ENCODE data around the gene TMEM242. TPM values are rescaled to one million over a fixed set of nuclear protein-coding genes. Genes with fewer than 3 reads are reported as not detected.

The TMEM242 gene
- total and polyA plus RNA-seq, 2 of the 13 experiments (the other 11 are each of a cell fraction or from before 2014, with no cell fraction given), result 5.6 to 11.1 TPM

DNA sequence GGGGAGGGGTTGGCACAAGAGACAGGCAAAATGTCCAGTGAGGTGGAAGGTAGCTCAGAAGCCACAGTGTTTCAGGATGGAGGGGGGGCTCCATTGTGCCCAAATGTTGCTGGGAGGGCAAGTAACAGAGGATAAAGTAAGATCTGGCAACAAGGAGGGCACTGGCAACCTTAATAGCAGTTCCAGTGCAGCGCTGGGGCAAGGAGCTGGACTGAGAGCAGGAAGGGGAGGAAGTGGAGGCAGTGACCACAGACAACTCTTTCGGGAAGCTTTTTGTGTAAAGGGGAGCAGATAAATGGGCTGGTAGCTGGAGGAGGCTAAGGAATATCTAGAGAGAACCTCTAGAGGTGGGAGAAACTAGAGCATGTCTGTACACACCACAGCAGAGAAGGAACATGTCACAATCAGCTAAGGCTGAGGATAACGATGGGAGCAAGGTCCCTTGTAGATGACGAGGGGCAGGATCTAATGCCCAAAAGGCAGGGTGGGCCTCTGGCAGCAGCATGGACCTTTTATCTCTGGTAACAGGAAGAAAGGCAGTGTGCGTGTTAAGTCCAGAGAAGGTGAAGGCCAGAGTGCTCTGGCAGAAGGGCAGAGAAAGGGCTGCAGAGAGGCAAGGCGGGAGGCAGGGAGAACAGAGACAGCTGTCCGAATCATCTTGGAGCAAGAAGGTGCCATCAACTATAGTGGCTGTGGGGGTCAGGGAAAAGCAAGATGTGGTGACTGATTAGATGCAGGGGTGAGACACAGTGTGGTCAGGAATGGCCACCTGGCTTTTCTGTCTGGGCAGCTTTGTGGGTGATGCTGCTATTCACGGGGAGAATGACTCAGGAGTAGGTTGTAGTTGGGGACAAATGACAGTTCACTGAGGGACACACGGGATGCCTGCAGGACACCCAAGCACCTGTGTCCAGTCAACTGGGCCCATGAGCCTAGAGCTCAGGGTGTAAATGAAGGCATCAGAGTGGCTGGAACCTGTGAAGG, 17.4 kb downstream of the TMEM242 start:
- DNase-seq (ENCODE audit: low spot score) (no peak), FAIRE-seq (no peak), ATAC-seq (peak; percentile 25; the same call in 1 of the 3 replicates)
- no peaks in the 10 kb centered on the region for H3K9me3 ChIP-seq (ENCODE audit: low read length)
- H3K4me1 ChIP-seq (ENCODE audit: insufficient read depth, low read length), result peaks cover 14% of the 10 kb centered on the region
- no peaks in the 10 kb centered on the region for H3K79me2 ChIP-seq (ENCODE audit: insufficient read depth, low read length)
- WGBS (ENCODE audit: low lambda C conversion rate), result 95% methylated on average over 9 of the region's 9 CpGs
- H3K36me3 ChIP-seq (replicated peaks in 1 of 2; ENCODE audit: control insufficient read depth in 1 of 2, insufficient read depth in 2 of 2, low read length in 2 of 2), result peaks cover 4 to 10% of the 10 kb centered on the region in 2 experiments
- H3K9ac ChIP-seq (ENCODE audit: insufficient read depth, low read depth, low read length), result no peak overlapping the region
- H3K27me3 ChIP-seq (ENCODE audit: control insufficient read depth in 1 of 2, insufficient read depth in 2 of 2, low read length in 2 of 2), result no peaks in the 10 kb centered on the region
- H3K27ac ChIP-seq (ENCODE audit: extremely low read length, insufficient read depth, low read length), result no peak overlapping the region
- TF ChIP-seq, protein P1, sequence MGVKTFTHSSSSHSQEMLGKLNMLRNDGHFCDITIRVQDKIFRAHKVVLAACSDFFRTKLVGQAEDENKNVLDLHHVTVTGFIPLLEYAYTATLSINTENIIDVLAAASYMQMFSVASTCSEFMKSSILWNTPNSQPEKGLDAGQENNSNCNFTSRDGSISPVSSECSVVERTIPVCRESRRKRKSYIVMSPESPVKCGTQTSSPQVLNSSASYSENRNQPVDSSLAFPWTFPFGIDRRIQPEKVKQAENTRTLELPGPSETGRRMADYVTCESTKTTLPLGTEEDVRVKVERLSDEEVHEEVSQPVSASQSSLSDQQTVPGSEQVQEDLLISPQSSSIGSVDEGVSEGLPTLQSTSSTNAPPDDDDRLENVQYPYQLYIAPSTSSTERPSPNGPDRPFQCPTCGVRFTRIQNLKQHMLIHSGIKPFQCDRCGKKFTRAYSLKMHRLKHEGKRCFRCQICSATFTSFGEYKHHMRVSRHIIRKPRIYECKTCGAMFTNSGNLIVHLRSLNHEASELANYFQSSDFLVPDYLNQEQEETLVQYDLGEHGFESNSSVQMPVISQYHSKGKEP (CRISPR knock-in tag; IDR thresholded peaks at IDR 0.05), result no peak
- no peak for TF ChIP-seq GTF2F1 (IDR thresholded peaks at IDR 0.05; ENCODE audit: low read length)
- no peak for TF ChIP-seq RCOR2 (CRISPR knock-in tag; IDR thresholded peaks at IDR 0.05)
- TF ChIP-seq ELF1 (CRISPR knock-in tag; IDR thresholded peaks at IDR 0.05), result no peak
- TF ChIP-seq KMT2B (CRISPR knock-in tag; IDR thresholded peaks at IDR 0.05), result no peak
- no peak for TF ChIP-seq TARDBP (CRISPR knock-in tag; IDR thresholded peaks at IDR 0.05)
- TF ChIP-seq ZFX (CRISPR knock-in tag; IDR thresholded peaks at IDR 0.05; ENCODE audit: low read depth), result no peak
- no peak for TF ChIP-seq ATF7 (IDR thresholded peaks at IDR 0.05)
- no peak for TF ChIP-seq ATF7 (CRISPR knock-in tag; IDR thresholded peaks at IDR 0.05)
- TF ChIP-seq SIN3A (IDR thresholded peaks at IDR 0.05; ENCODE audit: borderline replicate concordance, low read depth, low read length), result no peak
- no peak for TF ChIP-seq ZNF451 (CRISPR knock-in tag; IDR thresholded peaks at IDR 0.05)
- TF ChIP-seq ZNF30 (CRISPR knock-in tag; IDR thresholded peaks at IDR 0.05), result no peak
- no peak for TF ChIP-seq ZFP36L1 (CRISPR knock-in tag; IDR thresholded peaks at IDR 0.05)
- no peak for TF ChIP-seq HNRNPK (IDR thresholded peaks at IDR 0.05; ENCODE audit: low read depth, low read length, poor library complexity, severe bottlenecking)
- TF ChIP-seq ZNF761 (CRISPR knock-in tag; conservative IDR thresholded peaks at IDR 0.05), result no peak
- TF ChIP-seq, protein P2, sequence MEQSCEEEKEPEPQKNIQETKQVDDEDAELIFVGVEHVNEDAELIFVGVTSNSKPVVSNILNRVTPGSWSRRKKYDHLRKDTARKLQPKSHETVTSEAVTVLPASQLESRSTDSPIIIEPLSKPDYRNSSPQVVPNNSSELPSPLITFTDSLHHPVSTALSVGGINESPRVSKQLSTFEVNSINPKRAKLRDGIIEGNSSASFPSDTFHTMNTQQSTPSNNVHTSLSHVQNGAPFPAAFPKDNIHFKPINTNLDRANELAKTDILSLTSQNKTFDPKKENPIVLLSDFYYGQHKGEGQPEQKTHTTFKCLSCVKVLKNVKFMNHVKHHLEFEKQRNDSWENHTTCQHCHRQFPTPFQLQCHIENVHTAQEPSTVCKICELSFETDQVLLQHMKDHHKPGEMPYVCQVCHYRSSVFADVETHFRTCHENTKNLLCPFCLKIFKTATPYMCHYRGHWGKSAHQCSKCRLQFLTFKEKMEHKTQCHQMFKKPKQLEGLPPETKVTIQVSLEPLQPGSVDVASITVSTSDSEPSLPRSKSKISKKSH (CRISPR knock-in tag; IDR thresholded peaks at IDR 0.05; ENCODE audit: borderline replicate concordance), result no peak
- TF ChIP-seq ARNT2 (CRISPR knock-in tag; IDR thresholded peaks at IDR 0.05; ENCODE audit: low read depth), result no peak
- TF ChIP-seq, protein P3, sequence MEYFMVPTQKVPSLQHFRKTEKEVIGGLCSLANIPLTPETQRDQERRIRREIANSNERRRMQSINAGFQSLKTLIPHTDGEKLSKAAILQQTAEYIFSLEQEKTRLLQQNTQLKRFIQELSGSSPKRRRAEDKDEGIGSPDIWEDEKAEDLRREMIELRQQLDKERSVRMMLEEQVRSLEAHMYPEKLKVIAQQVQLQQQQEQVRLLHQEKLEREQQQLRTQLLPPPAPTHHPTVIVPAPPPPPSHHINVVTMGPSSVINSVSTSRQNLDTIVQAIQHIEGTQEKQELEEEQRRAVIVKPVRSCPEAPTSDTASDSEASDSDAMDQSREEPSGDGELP (IDR thresholded peaks at IDR 0.05; ENCODE audit: borderline replicate concordance, low read depth), result no peak
- no peak overlapping the region for H2AFZ ChIP-seq (ENCODE audit: low read length)
- ChIA-PET CTCF (ENCODE audit: low intra/inter-chr PET ratio, low total read pairs) (no interaction called here), POLR2A (no interaction called here)
- H3K4me3 ChIP-seq (replicated peaks in 1 of 3; ENCODE audit: insufficient read depth in 1 of 3, low read depth in 2 of 3, low read length in 3 of 3), result no peak overlapping the region
- no peak overlapping the region for H3K4me2 ChIP-seq (ENCODE audit: low read depth, low read length)
- H4K20me1 ChIP-seq (ENCODE audit: insufficient read depth, low read length), result no peaks in the 10 kb centered on the region; the same call in 1 of the 2 replicates
- BruUV-seq (replicated peaks), result no TSS peak
- in situ Hi-C loops (cut with HindIII; ENCODE audit: extremely low pct_ligation_motif_present, low pct_unique_long_range_greater_than_20kb), result no loop called here
- intact Hi-C loops (cut with micrococcal nuclease; ENCODE audit: unreplicated experiment), result no loop called here
